IPS-NIHi7 (cell line): ENCODE measurements around the gene ZIC5.
A peak's percentile ranks its signal among the peaks of the same experiment; 100 is the strongest.

Source experiments
- DNase-seq: peaks from one replicate; pipeline ENCODE4 v3.0.0; 2012; ENCODE audit warnings: mixed read lengths; ENCODE audit errors: extremely low spot score

The ZIC5 gene

DNA sequence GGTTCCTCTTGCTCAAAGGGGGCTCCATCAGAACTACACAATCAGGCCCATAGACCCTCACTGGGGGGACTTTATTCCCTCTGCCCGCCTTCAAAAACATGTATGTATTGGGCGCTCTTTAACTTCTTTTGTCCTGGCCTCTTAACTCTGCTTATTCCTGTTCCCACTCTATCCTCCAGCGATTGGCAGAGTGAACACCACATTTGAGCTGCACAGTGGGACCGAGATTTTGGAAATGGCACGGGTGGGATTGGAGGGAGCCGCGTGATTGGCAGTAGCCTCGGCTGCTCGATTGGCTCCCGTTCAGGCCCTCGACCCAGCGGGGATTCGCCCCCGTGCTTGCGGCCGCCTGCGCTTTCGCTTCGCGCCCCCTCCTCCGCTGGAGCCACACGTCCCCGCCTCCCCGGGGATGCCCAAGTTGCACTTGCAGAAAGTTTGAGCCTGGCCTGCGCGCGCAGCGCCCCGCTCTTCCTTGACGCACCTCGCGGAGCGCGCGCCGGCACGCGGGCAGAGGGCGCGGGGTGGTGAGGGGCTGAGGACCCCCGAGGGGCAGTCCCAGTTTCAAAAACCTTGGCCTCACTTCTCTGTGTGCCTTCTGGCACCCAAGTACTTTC lies at the start of gene ZIC5:
TSS of gene ZIC5 (minus strand) at position 192 of the 614 bp plus-strand sequence. CDS start at position 28, 164 bp downstream.
- DNase-seq, result peak; percentile 67

DNA sequence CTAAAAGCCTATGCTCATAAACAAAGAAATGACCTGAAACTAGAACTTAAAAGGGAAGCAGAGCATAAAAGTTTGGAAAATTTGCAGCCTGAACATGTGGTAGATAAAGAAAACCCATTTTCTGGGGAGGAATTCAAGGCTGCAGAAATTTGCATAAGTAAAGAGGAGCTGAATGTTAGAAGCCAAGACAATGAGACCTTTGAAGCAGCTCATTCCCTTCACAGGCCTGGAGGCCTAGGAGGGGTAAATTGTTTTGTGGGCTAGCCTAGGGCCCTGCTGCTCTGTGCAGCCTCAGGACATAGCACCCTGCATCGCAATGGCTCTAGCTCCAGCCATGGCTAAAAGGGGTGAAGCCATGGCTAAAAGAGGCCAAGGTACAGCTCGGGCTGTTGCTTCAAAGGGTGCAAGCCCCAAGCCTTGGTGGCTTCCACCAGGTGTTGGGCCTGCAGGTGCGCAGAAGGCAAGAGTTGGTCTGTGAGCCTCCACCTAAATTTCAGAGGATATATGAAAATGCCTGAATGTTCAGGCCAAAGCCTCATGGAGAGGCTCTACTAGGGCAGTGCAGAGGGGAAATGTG lies 48.3 kb upstream of the ZIC5 start:
- DNase-seq, result no peak

DNA sequence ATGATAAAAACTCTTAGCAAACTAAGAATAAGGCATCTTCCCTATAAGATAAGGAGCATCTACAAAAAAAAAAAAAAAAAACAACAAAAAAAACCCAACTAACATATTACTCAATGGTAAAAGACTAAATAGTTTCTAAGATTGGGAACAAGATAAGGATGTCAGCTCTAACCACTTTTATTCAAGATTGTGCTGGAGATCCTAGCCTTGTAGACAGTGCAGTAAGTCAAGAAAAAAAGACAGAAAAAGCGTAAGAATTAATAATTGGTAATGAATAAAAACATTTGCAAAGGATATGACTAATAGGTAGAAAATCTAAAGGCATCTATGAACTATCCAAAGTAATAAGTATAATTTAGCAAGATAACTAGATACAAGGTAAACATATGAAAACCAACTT lies 43.1 kb upstream of the ZIC5 start:
- DNase-seq, result no peak

DNA sequence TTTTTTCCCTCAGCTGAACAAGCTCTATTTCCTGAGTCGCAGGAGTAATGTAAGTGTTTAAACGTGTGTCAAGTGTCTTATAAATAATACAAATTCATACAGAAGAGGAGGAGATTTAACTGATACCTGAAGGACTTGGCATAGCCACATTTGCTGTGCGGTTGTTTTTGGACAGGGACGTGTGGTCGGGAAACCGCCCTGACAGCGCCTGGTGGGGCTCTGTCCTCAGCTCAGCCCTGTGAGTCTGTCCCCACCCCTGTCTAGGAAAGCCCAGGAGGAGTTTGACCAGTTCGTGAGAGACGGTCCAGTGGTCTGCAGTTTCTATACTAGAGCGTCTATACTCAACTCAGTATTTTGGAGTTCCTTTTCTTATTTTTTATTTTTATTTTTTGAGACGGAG lies 26.7 kb upstream of the ZIC5 start:
- no peak for DNase-seq

DNA sequence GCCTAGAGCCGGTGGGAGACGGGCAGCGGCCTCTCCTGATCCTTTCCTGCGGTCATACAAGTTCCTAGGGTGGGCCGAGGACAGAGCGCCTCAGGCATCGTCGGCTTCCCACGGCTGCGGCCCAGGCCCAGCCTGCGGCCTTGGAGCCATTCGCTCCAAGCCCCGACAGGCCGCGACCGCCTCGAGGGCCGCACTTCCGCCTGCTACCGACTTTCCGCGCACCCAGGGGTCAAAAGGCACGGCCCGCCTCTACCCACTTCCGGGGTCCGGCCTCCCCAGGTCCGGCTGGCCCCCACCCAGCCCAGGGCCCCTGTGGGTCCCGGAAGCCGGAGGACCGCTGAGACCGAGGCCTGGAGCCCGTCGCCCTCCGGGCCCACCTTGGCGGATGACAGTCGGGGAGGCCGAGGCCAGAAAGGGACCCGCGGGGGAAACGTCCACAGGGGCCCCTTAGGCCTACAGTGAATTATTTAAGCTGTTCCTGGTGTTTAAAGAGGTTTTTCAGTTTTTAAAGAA lies 26.2 kb upstream of the ZIC5 start:
- no peak for DNase-seq

DNA sequence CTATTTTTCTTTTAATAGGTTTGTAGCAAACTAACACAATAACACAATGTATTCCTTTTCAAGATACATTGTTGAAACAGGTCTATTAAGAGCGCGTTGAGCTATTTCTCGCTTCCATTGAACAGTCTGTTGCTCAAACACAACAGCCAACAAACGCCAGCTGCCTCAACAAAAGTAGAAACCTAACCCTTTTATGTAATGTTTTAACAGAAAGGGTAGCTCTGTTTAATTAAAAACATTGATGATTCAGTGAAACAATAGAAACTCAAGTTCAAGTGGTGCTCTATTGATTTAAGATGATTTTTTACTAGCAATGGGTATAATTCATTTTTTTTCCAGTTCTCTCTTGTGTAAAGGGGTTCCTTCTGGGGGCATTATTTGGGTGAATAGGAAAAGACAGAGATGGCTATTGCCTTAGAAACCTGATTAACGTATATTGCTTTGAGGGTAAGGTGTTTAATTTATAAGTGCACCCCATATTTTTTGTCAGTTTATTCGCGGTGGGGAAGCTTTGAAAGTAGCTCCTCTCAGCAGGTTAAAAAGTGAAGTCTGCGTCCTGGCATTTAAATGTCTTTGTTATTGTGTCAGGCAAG lies 24.9 kb upstream of the ZIC5 start:
- DNase-seq, result no peak

DNA sequence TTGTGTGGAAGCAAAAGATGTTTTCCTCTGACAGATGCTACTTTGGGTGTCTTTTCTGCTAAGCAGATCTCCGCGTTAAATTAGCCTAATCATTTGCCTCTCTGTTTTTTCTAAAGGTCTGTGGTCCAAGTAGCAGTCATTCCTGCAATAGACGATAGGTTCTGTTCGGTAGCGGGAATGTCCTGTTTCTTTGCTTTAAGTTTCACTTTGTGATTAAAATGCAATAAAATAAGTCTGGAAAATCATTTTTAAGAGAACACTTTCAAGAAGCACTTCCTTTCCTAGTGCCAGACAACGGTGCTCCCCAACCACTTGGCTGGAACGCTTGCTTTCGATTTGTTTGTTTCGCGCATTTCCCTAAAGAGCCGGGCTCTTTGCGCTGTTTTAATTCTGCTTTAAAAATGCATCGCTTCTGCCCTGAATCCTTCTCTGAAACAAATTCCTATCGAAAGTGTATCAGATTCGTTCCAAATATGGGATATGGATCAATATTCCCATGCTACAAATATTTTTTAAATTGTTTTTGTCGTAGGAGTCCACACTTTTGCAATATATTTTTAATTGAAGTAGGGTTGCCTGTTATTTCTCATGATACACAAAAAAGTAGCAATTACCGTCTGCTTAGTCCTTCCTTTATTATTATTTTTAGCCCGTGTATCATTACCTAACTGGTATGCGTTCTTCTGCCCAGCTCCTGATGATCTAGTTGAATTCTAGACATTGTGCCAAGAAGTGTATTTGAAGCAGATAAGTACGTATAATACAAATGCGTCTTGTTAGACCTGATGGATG lies 24.2 kb upstream of the ZIC5 start:
- no peak for DNase-seq

DNA sequence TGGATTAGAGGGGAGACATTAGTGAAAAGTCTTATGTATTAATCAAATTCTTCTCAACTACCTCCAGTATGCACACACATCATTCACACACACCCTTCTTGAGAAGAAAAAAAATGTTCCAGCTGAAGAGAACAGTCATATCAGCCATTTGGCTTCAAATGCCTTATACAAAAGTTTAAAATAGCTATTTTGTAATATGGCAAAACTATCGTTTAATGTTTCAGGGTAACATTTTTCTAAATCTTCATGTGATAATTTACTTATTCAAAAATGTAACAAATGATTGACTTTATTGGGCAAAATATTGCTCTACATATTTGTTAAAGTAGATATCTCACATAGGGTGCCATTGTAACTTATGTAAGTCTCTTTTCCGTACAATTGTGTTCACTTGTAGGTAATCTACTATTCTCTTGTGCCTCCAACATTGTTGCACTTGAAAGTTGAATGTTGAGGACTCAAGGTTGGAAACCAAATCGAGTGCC lies 23.6 kb upstream of the ZIC5 start:
- DNase-seq, result no peak

DNA sequence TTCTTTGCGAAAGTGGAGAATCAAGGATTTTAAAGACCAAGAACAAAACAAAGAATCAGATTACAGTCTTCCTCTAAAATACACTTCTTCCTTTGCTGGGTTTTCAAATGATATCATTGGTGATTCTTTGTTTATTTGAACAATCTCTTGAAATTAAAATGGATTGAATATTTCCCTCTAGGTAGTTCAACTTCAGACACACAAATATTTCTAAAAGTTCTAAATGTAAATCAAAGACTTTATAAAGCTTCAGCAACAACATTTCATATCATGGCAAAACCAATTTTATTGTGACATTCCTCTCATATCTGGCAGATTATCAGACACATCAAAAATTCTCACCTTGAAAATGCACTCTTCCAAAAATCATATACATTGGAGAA lies 23.1 kb upstream of the ZIC5 start:
- DNase-seq, result no peak

DNA sequence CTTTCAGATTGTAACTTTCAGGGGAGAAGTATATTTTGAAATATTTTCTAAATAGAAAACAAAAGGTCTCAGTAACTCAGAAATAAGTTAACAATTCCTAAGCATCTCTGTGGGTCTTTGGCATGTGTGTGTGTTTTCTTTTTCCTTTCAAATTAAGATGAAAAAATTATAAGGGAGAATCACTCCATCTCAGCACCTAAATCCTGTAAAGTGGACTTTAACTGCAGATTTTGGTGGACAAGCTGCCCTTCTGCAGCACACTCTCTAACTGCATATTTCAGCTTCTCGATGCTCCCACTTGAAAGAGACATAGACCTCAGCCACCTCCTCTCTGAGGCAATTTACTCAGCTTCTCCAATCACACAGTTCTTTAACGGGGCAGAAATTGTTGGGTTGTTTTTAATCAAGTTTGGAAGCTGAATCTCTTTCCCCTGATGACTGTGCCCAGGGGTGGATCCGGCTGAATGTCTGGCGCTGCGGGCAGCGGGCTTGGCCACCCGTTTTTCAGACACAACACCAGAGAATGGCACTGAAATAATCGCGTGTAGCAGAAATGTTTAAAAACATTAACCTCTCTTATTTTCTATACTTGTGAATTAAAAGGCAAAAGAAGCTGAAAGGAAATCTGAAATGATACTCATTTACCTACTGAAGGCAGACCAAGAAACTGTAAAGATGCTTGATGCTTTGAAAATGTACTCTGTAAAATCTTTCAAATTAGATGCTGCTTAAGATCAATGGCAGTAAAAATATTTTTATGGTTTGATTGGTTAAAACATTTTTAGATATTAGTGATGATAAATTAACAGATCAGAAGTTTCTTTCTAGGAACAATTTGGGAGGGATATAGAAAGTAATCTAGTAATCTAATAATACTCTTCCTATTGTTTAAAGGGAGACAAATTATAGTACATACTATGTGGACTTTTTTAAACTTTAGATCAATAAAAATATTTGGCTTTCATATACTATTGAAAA lies 22.4 kb upstream of the ZIC5 start:
- DNase-seq, result no peak

DNA sequence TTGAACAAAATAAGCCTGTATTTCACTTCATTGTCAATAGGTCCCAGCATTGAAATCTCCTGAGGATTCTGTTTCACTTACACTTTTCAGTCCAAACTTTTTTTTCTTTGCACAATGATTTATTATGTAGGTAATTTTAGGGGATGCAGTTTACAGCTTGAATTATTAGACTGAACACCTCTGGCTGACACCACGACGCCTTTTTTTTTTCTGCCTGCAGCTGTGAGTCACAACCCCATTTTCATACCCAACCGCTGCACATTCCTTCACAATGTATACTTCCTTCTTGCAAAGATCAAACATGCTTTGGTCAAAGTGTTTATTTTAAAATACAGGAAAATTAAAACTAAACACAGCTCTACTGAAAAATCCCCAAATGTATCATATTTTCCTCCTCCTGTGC lies 21.4 kb upstream of the ZIC5 start:
- DNase-seq, result no peak

DNA sequence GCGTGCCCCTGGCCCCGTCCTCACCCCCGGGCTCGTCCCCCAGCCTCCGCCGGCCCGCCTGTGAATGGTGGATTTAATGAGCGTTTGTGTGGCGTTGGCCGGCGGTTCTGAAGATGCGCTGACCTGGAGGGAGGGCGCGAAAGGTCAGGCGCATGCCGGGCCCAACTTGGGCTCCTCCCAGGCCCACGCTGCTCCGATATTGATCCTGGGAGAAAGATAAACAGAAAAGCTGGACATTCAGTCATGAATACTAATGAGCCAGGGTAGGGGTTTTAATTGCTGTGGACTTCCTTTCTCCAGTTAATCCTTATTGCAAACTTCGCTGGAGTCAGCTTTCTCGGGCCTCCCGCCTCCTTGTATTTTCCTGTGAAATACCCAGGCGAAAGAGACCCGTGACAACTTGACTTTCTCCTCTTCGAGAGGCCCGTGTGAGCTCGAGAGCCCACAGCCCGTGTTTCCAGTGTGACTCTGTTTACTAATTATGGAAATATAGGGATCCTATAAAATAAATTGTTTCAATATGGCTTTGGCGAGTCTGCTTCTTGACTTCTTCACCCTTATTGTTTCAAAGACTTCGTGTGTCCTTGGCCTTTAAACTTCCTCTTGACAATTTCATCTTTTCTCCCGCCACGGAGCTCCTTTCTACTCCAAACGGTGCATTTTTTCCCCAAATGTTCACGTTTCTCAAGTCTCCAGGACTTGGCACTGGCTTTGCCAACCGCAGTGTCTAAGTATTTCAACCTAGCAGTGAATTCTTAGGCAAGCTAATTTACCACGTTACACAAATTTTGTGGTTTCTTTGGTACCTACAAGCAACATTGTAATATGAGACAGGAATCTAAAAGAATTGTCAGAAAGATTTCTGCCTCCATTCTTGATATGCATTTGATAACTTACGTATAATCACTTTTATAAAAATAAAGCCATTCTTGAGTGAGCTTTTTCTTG lies 20.5 kb upstream of the ZIC5 start:
- DNase-seq, result no peak

DNA sequence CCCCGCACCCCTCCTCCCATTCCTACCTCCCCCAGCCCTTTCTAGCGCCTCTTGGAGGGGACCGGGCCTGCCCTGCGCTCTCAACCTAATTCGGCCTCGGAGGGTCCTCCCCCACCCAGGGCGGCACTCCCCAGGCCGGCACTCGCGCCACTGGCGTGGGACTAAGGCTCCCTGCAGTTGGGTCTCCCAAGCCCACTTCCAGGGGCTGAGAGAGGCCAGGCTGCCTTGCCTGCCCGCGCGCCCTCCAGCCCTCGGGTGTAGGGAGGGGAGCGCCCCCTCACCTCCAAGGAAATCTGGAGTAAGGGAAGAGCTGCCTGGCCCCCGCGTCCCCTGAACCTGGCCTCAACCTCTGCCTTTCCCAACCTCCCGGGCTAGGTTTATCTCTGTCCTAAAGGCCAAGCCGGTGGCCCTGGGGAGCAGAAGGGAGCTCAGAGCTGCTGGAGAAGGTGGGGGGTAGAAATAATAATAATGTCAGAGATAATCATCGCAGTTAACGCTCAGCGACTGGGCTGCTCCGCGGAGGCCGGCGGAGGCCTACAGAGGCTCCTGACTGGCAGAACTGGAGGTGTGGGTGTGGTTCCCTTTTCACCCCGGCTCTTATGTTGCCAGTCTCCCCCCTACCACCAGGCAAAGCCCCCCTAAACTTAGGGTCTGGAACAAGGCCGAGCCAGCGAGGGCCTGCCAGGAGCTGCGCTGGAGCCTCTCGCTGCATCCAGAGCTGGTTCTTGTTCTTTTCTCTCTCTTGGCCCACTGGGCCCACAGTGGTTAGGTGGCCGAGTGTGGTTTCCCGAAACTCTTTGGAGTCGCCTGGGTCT lies 19.7 kb upstream of the ZIC5 start:
- DNase-seq, result no peak

DNA sequence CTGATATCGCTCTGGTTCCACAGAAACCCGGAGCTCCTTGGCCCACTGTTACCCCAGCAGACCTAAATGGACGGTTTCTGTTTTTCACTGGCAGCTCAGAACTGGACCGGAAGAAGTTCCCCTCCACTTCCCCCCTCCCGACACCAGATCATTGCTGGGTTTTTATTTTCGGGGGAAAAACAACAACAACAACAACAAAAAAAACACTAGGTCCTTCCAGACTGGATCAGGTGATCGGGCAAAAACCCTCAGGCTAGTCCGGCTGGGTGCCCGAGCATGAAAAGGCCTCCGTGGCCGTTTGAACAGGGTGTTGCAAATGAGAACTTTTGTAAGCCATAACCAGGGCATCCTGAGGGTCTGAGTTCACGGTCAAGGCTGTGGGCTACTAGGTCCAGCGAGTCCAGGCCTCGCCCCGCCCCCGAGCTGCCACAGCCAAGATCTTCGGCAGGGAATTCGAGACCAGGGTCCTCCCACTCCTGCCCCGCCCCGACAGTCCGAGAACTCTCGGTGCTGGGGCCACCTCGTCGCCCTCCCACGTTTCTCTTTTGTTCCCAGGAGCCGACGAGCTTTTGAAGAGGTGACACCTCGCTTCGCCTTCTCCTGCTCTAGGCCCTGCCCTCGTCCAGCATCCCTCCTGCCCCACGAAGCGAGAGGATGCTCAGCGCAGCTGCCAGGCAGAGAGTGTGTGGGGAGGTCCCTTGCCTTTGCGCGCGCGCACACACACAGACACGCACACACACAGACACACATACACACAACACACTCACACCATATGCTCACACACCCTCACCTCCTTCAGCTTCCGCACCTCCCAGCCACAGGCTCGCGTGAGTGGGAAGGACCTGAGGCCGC lies 18.8 kb upstream of the ZIC5 start:
- DNase-seq, result no peak

DNA sequence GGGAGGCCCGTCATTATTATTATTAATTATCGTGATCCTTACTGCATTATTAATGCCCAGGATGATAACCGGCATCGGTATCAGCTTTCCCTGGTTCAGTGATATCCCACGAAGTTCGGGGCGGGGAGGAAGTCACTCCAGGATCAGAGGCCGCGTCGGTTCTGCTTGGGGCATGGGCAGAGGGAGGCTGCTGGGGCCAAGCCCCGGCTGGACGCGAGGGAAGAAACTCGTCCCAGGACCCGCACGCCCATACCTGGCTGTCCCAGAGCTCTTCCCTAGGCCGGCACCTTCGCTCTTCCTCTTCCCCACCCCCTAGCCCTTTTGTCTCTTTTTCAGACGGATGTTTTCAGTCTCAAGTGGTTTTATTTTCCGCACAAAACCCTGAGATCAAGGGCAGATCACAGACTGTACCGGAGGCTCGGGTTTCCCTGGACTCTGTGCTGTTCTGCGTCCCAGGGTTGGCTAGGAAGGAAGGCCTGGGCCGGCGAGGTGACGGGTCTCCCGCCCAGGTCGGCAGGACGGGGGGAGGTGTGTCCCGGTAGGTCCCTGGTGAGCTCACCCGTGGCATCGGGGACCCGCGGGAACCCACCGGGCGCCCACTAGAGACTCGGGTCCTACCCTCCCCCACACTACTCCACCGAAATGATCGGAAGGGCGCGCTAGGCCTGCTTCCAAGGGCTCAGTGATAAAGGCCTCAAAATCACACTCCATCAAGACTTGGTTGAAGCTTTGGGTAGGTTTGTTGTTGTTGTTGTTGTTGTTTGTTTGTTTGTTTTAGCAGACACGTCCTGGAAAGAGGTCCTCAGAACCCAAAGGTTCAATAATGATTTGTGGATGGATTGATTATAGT lies 17.9 kb upstream of the ZIC5 start:
- no peak for DNase-seq

DNA sequence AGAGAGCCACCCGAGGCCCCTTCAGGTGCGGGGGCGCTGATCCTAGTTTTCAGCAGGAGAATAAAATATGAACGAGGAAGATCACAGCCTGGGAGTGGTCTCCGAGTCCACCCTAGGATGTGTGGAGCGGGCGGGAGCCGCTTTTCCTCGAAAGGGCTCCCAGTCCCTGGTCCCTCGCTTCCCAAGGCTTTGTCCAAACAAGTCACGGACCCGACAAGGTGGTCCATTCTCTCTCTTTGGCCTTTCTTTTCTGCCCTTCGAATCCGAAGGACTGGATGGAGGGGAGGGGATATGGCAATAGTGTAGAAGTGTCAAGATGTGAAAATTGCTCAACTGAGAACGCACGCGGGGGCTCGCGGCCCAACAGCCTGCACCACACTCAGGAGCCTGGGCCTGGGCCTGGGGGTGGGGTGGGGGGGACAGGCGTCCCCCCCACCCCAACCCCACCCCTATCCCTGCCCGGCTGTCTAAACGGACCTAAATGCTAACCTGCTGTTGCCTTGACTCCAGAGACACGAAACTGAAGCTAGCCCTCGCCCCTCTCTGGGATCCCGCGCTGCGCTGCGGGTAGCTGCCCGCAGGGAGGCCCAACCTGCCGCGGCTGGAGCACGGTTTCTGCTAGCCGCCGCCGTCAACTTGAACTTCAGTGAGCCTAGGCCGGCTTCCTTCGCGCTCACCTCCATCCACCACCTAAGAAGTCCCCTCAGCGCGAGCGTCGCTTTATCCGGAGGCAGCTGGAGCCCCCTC lies 17.1 kb upstream of the ZIC5 start:
- DNase-seq, result no peak
